ENCODE measurements around the gene KAZN. TPM values are rescaled to one million over a fixed set of nuclear protein-coding genes. Genes with fewer than 3 reads are reported as not detected.

The KAZN gene
- total RNA-seq, 1 experiment from 2014 or later, result 15.6 TPM

DNA sequence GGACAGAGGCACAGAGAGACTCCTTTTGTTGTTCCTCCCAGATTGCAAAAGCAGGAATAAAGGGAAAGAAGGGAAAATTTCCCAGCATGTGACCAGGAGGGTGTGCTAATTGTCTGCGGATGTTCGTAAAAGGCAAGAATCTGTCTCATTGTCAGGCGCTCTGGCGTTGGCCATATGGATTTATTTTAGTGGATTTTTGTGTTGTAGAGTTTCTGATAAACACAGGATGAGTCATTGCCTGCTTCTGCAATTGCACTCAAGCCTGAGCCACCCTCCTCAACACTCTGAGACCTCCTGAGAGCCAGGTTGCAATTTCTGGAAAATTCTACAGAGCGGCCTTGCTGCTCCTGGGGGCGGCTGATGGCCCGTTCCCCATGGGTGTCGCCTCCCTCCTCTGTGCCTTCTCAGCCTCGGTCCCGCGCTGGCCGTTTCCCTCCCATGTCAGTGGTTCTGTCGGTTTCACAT, 227.7 kb downstream of the KAZN start:
- 0 out of 2 replicates have a peak, but pooled peaks cover 4% of the 10 kb centered on the region for H3K27me3 ChIP-seq (ENCODE audit: insufficient read depth, low read depth)
- POLR2A ChIA-PET (ENCODE audit: unreplicated experiment), result no interaction called here

DNA sequence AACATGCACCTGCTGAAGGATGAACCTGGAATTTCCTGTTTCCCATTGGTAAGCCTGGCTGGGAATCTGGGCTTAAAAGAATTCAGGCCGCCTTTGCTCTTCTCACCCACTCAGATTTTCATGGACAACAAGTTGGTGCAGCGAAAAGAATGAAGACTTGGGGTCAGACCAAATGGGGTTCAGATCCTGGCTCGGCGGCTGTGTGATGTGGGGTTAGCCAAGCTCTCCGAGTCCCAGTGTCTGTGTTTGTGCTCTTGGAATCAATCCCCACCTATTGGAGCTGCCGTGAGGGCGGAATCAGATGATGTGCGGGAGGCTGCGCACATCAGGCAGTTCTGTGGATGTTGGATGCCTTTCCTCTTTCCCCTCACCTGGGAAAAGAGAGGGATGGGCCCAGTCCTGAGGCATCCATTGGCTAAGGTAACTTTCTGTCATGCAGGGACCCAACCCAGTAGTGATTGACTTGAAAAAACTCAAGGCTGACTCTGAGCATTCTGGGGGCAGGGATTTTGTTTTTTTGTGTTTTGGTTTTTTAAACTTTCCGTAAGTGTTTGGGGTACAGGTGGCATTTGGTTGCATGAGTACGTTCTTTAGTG, 228.3 kb downstream of the KAZN start:
- ChIA-PET CTCF (no interaction called here), POLR2A (ENCODE audit: unreplicated experiment) (no interaction called here)
- BruUV-seq (replicated peaks), result no TSS peak
- intact Hi-C loops (cut with micrococcal nuclease; ENCODE audit: unreplicated experiment), result no loop called here
- Histone ChIP-seq H2AFZ (no peak overlapping the region), H3K9me2 (ENCODE audit: insufficient read depth) (no peaks in the 10 kb centered on the region), H3K4me3 (no peak overlapping the region), H3K9me3 (ENCODE audit: insufficient read depth, low read depth) (no peaks in the 10 kb centered on the region), H3K27me3 (ENCODE audit: insufficient read depth, low read depth) (0 out of 2 replicates have a peak, but pooled peaks cover 4% of the 10 kb centered on the region), H3F3A (ENCODE audit: insufficient read depth, low read depth) (no peaks in the 10 kb centered on the region), H3K27ac (no peak overlapping the region), H3K79me2 (ENCODE audit: low read depth) (no peaks in the 10 kb centered on the region), H4K20me1 (ENCODE audit: insufficient read depth) (no peaks in the 10 kb centered on the region), H3K4me1 (replicated peaks; ENCODE audit: insufficient read depth) (no peaks in the 10 kb centered on the region), H3K4me2 (no peak overlapping the region), H3K36me3 (ENCODE audit: low read depth) (no peaks in the 10 kb centered on the region)
- no peak for DNase-seq
- TF ChIP-seq EZH2 (IDR thresholded peaks at IDR 0.05; ENCODE audit: low read depth), result no peak
- TF ChIP-seq, protein P1, sequence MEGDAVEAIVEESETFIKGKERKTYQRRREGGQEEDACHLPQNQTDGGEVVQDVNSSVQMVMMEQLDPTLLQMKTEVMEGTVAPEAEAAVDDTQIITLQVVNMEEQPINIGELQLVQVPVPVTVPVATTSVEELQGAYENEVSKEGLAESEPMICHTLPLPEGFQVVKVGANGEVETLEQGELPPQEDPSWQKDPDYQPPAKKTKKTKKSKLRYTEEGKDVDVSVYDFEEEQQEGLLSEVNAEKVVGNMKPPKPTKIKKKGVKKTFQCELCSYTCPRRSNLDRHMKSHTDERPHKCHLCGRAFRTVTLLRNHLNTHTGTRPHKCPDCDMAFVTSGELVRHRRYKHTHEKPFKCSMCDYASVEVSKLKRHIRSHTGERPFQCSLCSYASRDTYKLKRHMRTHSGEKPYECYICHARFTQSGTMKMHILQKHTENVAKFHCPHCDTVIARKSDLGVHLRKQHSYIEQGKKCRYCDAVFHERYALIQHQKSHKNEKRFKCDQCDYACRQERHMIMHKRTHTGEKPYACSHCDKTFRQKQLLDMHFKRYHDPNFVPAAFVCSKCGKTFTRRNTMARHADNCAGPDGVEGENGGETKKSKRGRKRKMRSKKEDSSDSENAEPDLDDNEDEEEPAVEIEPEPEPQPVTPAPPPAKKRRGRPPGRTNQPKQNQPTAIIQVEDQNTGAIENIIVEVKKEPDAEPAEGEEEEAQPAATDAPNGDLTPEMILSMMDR (conservative IDR thresholded peaks at IDR 0.05), result no peak

More for the DNA sequence above, 227.7 kb downstream of the KAZN start:
- no peak overlapping the region for H3K4me2 ChIP-seq
- H3K79me2 ChIP-seq (ENCODE audit: low read depth), result no peaks in the 10 kb centered on the region
- no peaks in the 10 kb centered on the region for H4K20me1 ChIP-seq (ENCODE audit: insufficient read depth)
- H3K4me1 ChIP-seq (replicated peaks; ENCODE audit: insufficient read depth), result no peaks in the 10 kb centered on the region
- intact Hi-C loops (cut with micrococcal nuclease; ENCODE audit: unreplicated experiment), result no loop called here
- H3K4me3 ChIP-seq, result no peak overlapping the region
- H3K36me3 ChIP-seq (ENCODE audit: low read depth), result no peaks in the 10 kb centered on the region
- no peaks in the 10 kb centered on the region for H3F3A ChIP-seq (ENCODE audit: insufficient read depth, low read depth)
- no peaks in the 10 kb centered on the region for H3K9me2 ChIP-seq (ENCODE audit: insufficient read depth)
- BruUV-seq (replicated peaks), result no TSS peak
- H2AFZ ChIP-seq, result no peak overlapping the region
- DNase-seq, result no peak
- TF ChIP-seq, protein P1 (conservative IDR thresholded peaks at IDR 0.05), result no peak
- TF ChIP-seq EZH2 (IDR thresholded peaks at IDR 0.05; ENCODE audit: low read depth), result no peak
- CTCF ChIA-PET, result no interaction called here
- H3K27ac ChIP-seq, result no peak overlapping the region
- H3K9me3 ChIP-seq (ENCODE audit: insufficient read depth, low read depth), result no peaks in the 10 kb centered on the region

DNA sequence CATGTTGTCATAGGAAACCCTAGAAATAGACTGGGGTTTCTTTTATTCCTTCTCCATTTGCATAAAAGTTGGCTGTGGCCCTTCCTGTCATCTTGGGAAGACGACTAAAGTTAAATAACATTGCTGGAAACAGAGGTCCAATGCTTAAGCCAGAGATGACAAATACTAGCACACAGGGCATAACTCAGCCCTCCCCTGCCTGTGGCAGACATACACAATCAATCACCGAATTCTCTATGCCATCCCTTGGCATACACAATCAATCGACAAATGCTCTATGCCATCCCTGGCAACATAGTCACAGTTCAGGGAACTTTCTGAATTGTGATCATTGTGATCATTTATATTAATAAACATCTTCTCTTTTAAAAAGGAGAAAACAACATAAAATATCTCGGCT, 229.4 kb downstream of the KAZN start:
- TF ChIP-seq, protein P1 (conservative IDR thresholded peaks at IDR 0.05), result no peak
- TF ChIP-seq EZH2 (IDR thresholded peaks at IDR 0.05; ENCODE audit: low read depth), result no peak
- H3K27ac ChIP-seq, result no peak overlapping the region
- no peak overlapping the region for H3K4me3 ChIP-seq
- H3K36me3 ChIP-seq (ENCODE audit: low read depth), result no peaks in the 10 kb centered on the region
- H3K9me3 ChIP-seq (ENCODE audit: insufficient read depth, low read depth), result no peaks in the 10 kb centered on the region
- no peak overlapping the region for H2AFZ ChIP-seq
- H3K4me1 ChIP-seq (replicated peaks; ENCODE audit: insufficient read depth), result no peaks in the 10 kb centered on the region
- POLR2A ChIA-PET (ENCODE audit: unreplicated experiment), result no interaction called here
- no peaks in the 10 kb centered on the region for H4K20me1 ChIP-seq (ENCODE audit: insufficient read depth)
- H3F3A ChIP-seq (ENCODE audit: insufficient read depth, low read depth), result no peaks in the 10 kb centered on the region
- H3K79me2 ChIP-seq (ENCODE audit: low read depth), result no peaks in the 10 kb centered on the region
- H3K4me2 ChIP-seq, result no peak overlapping the region
- H3K9me2 ChIP-seq (ENCODE audit: insufficient read depth), result no peaks in the 10 kb centered on the region
- DNase-seq, result no peak
- CTCF ChIA-PET, result no interaction called here
- H3K27me3 ChIP-seq (ENCODE audit: insufficient read depth, low read depth), result 0 out of 2 replicates have a peak, but pooled peaks cover 4% of the 10 kb centered on the region
- no TSS peak for BruUV-seq (replicated peaks)
- intact Hi-C loops (cut with micrococcal nuclease; ENCODE audit: unreplicated experiment), result no loop called here
